Mucosa of stomach (tissue), 1 donor: ENCODE results near the gene LRRC49.

Source experiments
- H3K27me3 ChIP-seq: one replicate; pipeline ENCODE4 v1.7.0; 2013; ENCODE audit warnings: mild to moderate bottlenecking, low read length; ENCODE audit not compliant: control insufficient read depth, insufficient read depth
- H3K36me3 ChIP-seq: one replicate; pipeline ENCODE4 v1.7.0; 2013; ENCODE audit warnings: low read length; ENCODE audit not compliant: control insufficient read depth, insufficient read depth
- H3K4me1 ChIP-seq: one replicate; pipeline ENCODE4 v1.7.0; 2013; ENCODE audit warnings: mild to moderate bottlenecking, low read length; ENCODE audit not compliant: control insufficient read depth, insufficient read depth
- H3K4me3 ChIP-seq: one replicate; pipeline ENCODE4 v1.7.0; 2013; ENCODE audit warnings: low read length
- H3K9ac ChIP-seq: one replicate; pipeline ENCODE4 v1.7.0; 2013; ENCODE audit warnings: mild to moderate bottlenecking, low read length, moderate library complexity
- H3K9me3 ChIP-seq: one replicate; pipeline ENCODE4 v1.7.0; 2013; ENCODE audit warnings: mild to moderate bottlenecking, low read length, moderate library complexity; ENCODE audit not compliant: control insufficient read depth
- donor health status: Pancreatic carcinoma.

The LRRC49 gene

GRCh38 chr15:71078506-71079207, 186.0 kb downstream of the LRRC49 start:
- no peak overlapping the region for H3K4me3 ChIP-seq
- no peaks in the 10 kb centered on the region for H3K36me3 ChIP-seq
- peak overlapping the region; percentile 48 for H3K9ac ChIP-seq
- no peaks in the 10 kb centered on the region for H3K27me3 ChIP-seq
- peaks cover 35% of the 10 kb centered on the region for H3K4me1 ChIP-seq
- no peaks in the 10 kb centered on the region for H3K9me3 ChIP-seq

DNA sequence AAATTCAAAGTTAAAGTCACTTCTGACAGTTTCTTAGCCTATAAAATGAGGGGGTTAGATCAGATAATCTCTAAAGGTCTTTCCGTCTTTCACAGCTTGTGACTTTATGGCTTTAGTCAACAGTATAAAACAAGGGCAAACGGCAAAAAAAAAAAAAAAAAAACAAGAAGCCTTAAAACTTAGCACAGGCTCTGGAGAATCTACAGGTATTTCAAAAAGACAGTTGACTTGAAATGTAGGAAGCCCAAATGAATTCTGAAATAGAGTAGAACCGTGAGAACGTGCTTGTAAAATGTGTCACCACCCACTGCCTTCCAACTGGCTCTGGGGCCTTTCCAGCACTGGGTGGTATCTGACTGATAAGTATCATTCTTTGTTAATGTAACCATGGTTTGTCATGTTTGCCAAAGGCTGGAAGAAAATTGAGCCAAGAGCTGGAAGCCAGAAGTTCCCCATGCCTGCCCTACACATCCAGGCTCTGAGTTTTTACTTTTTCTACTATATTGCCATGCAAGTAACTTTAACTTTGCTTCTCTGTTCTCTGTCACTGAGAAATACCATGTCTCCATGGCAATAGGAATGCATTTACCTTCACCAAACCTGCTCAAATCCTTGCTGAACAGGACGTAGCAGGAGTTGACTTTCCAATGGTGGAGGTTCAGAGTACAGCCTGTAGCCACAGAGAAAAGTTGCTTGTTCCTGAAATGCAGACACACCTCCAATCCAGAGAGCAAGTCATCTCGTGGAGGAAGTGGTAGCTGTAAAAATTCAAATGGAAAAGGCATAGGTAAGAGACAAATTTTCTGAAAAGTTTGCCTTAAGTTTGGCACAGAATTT, 186.8 kb downstream of the LRRC49 start:
- no peak overlapping the region for H3K4me3 ChIP-seq
- no peaks in the 10 kb centered on the region for H3K9me3 ChIP-seq
- peaks cover 35% of the 10 kb centered on the region for H3K4me1 ChIP-seq
- H3K27me3 ChIP-seq: no peaks in the 10 kb centered on the region
- no peaks in the 10 kb centered on the region for H3K36me3 ChIP-seq
- peak overlapping the region; percentile 48 for H3K9ac ChIP-seq

- H3K9ac ChIP-seq: peak overlapping the region; percentile 48
- no peaks in the 10 kb centered on the region for H3K27me3 ChIP-seq
- no peaks in the 10 kb centered on the region for H3K9me3 ChIP-seq
- H3K4me3 ChIP-seq: no peak overlapping the region
- peaks cover 42% of the 10 kb centered on the region for H3K4me1 ChIP-seq
- H3K36me3 ChIP-seq: no peaks in the 10 kb centered on the region
Observed at GRCh38 chr15:71080166-71080565, 187.5 kb downstream of the LRRC49 start.

DNA sequence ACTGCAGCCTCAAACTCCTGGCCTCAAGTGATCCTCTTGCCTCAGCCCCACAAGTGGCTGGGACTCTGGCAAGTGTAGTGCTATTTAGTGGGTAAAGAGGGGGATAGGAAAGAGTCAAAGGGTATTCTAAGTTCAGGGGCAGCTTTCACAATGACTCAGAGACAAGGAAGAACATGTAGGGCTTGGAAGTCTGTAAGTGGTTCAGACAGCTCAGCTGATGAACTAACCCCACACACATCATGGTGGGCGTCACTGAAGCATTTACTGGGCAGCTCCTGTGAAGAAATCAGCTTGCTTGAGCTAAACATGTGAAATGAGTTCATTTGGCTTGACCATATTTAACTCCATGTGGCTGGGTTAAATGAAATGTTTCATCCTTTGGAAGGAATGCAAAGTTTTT, 188.1 kb downstream of the LRRC49 start:
- no peak overlapping the region for H3K4me3 ChIP-seq
- peaks cover 45% of the 10 kb centered on the region for H3K4me1 ChIP-seq
- H3K36me3 ChIP-seq: no peaks in the 10 kb centered on the region
- peak overlapping the region; percentile 48 for H3K9ac ChIP-seq
- H3K9me3 ChIP-seq: no peaks in the 10 kb centered on the region
- no peaks in the 10 kb centered on the region for H3K27me3 ChIP-seq

- H3K4me3 ChIP-seq: no peak overlapping the region
- H3K4me1 ChIP-seq: peaks cover 45% of the 10 kb centered on the region
- H3K9ac ChIP-seq: no peak overlapping the region
- H3K27me3 ChIP-seq: no peaks in the 10 kb centered on the region
- H3K9me3 ChIP-seq: no peaks in the 10 kb centered on the region
- no peaks in the 10 kb centered on the region for H3K36me3 ChIP-seq
Observed at GRCh38 chr15:71082803-71083202, 190.2 kb downstream of the LRRC49 start.

DNA sequence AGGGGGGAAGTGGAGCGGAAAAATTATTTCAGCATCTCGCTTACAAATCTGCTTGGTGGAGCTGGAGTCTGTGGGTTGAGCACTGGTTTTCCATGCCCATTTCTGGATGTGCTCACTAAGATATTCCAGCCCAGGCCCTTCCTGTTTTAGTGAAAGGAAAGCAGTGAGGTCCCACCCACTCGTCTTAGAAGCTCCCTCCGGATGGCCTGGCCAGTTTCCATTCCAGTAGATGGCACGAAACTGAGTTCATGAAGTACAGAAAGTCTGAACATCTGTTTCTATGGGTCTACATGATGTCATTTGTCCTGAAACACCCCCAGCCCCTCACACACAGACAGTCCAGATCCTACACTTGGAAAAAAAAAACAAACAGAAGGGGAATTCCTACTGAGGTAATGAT, 190.7 kb downstream of the LRRC49 start:
- no peaks in the 10 kb centered on the region for H3K9me3 ChIP-seq
- no peak overlapping the region for H3K9ac ChIP-seq

DNA sequence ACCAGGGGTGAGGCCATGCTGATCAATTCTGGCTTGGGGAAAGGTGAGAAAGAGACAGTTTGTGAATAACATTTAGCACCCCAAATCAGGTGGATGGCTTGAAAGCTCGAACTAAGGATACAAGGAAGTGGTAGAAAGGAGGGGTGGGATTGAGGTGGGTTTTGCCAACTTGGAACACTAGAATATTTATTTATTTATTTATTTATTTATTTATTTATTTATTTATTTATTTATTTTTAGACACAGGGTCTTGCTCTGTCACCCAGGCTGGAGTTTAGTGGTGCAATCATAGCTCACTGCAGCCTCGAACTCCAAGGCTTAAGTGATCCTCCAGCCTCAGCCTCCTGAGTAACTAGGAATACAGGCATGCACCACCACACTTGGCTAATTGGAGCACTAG, 191.6 kb downstream of the LRRC49 start:
- H3K4me1 ChIP-seq: peaks cover 34% of the 10 kb centered on the region
- no peaks in the 10 kb centered on the region for H3K9me3 ChIP-seq
- H3K27me3 ChIP-seq: no peaks in the 10 kb centered on the region
- H3K4me3 ChIP-seq: no peak overlapping the region
- no peak overlapping the region for H3K9ac ChIP-seq
- H3K36me3 ChIP-seq: no peaks in the 10 kb centered on the region

More for the DNA sequence above, 190.7 kb downstream of the LRRC49 start:
- Histone ChIP-seq H3K27me3 (no peaks in the 10 kb centered on the region), H3K4me1 (peaks cover 42% of the 10 kb centered on the region), H3K4me3 (no peak overlapping the region), H3K36me3 (no peaks in the 10 kb centered on the region)

DNA sequence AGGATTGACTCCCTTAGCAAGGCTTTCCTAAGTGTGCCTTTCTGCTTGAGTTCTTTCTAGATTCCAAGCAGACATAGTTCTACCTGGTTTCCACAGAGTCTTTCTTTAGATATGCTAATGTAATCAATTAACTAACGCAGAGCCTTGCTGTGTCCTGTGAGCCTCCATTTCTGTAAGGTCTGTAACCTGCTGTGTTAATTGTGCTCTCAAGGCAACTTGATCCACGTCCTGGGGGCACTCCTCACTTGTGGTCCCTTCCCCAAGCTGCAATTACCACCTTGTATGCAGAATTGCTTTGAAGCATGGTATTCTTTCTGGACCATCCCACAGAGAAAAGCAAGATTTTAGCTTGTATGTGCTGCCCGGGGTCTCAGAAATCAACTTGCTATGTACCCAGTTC, 193.2 kb downstream of the LRRC49 start:
- no peaks in the 10 kb centered on the region for H3K36me3 ChIP-seq
- peaks cover 24% of the 10 kb centered on the region for H3K4me1 ChIP-seq

GRCh38 chr15:71088155-71088554, 195.5 kb downstream of the LRRC49 start:
- Histone ChIP-seq H3K27me3 (no peaks in the 10 kb centered on the region), H3K36me3 (no peaks in the 10 kb centered on the region), H3K4me1 (peaks cover 15% of the 10 kb centered on the region), H3K9me3 (no peaks in the 10 kb centered on the region), H3K4me3 (no peak overlapping the region), H3K9ac (no peak overlapping the region)

More for the DNA sequence above, 193.2 kb downstream of the LRRC49 start:
- Histone ChIP-seq H3K27me3 (no peaks in the 10 kb centered on the region), H3K4me3 (no peak overlapping the region), H3K9me3 (no peaks in the 10 kb centered on the region), H3K9ac (no peak overlapping the region)

- H3K9me3 ChIP-seq: no peaks in the 10 kb centered on the region
- no peak overlapping the region for H3K9ac ChIP-seq
- peaks cover 19% of the 10 kb centered on the region for H3K4me1 ChIP-seq
- H3K27me3 ChIP-seq: no peaks in the 10 kb centered on the region
- no peaks in the 10 kb centered on the region for H3K36me3 ChIP-seq
- H3K4me3 ChIP-seq: no peak overlapping the region
Observed at GRCh38 chr15:71088683-71089082, 196.1 kb downstream of the LRRC49 start.

GRCh38 chr15:71089801-71090200, 197.2 kb downstream of the LRRC49 start:
- Histone ChIP-seq H3K9ac (no peak overlapping the region), H3K4me3 (no peak overlapping the region)

GRCh38 chr15:71091601-71092000, 199.0 kb downstream of the LRRC49 start:
- H3K4me1 ChIP-seq: peaks cover 14% of the 10 kb centered on the region
- no peaks in the 10 kb centered on the region for H3K9me3 ChIP-seq
- no peak overlapping the region for H3K4me3 ChIP-seq
- H3K27me3 ChIP-seq: no peaks in the 10 kb centered on the region
- no peak overlapping the region for H3K9ac ChIP-seq
- H3K36me3 ChIP-seq: no peaks in the 10 kb centered on the region

More at GRCh38 chr15:71089801-71090200, 197.2 kb downstream of the LRRC49 start:
- peaks cover 21% of the 10 kb centered on the region for H3K4me1 ChIP-seq
- no peaks in the 10 kb centered on the region for H3K9me3 ChIP-seq
- H3K27me3 ChIP-seq: no peaks in the 10 kb centered on the region
- H3K36me3 ChIP-seq: no peaks in the 10 kb centered on the region
